Activated naive CD4-positive, alpha-beta T cell (primary cell): Measurements from ENCODE around the gene LAMTOR5.
A peak's percentile ranks its signal among the peaks of the same experiment; 100 is the strongest.
"Not testable (repeated sequence)": the region's sequence is repeated elsewhere in the genome, so short reads cannot be mapped to it uniquely, and the experiment has no call there.

Experiments
- DNase-seq, 4 experiments: peaks; one replicate each; lab custom pipeline; 2025; lab: John Stamatoyannopoulos, UW

LAMTOR5 gene

GRCh38 chr1:110426854-110427253 is 19.4 kb upstream of the LAMTOR5 start:
- DNase-seq, result no peak

- no peak for DNase-seq
Observed at GRCh38 chr1:110425612-110426152, 18.2 kb upstream of the LAMTOR5 start.

- DNase-seq, result no peak
Observed at GRCh38 chr1:110424699-110425611, 17.5 kb upstream of the LAMTOR5 start.

- DNase-seq, result no peak
Observed at GRCh38 chr1:110420874-110421793, 13.6 kb upstream of the LAMTOR5 start.

- no peak for DNase-seq
Observed at GRCh38 chr1:110420023-110420662, 12.6 kb upstream of the LAMTOR5 start.

- no peak for DNase-seq
Observed at GRCh38 chr1:110418729-110419128, 11.2 kb upstream of the LAMTOR5 start.

GRCh38 chr1:110413045-110413444 is 5.6 kb upstream of the LAMTOR5 start:
- not testable (repeated sequence) for DNase-seq

- DNase-seq, result peak in 3 of 4 experiments; percentile 18 to 49 (median 28)
Observed at GRCh38 chr1:110412576-110412975, 5.1 kb upstream of the LAMTOR5 start.

- DNase-seq, result no peak
Observed at GRCh38 chr1:110411173-110411735, 3.8 kb upstream of the LAMTOR5 start.

GRCh38 chr1:110409316-110409715 is 1.8 kb upstream of the LAMTOR5 start:
- no peak for DNase-seq

GRCh38 chr1:110408488-110408887 is 994 bp upstream of the LAMTOR5 start:
- no peak for DNase-seq

- not testable (repeated sequence) for DNase-seq
Observed at GRCh38 chr1:110406407-110406806, 1.1 kb downstream of the LAMTOR5 start.

GRCh38 chr1:110404401-110404800 is 3.1 kb downstream of the LAMTOR5 start:
- DNase-seq, result no peak

- no peak for DNase-seq
Observed at GRCh38 chr1:110403805-110404204, 3.7 kb downstream of the LAMTOR5 start.

GRCh38 chr1:110396259-110396958 is 11.1 kb downstream of the LAMTOR5 start:
- not testable (repeated sequence) for DNase-seq

GRCh38 chr1:110394493-110394820 is 13.0 kb downstream of the LAMTOR5 start:
- no peak for DNase-seq

- no peak for DNase-seq
Observed at GRCh38 chr1:110393691-110394492, 13.6 kb downstream of the LAMTOR5 start.

GRCh38 chr1:110393286-110393685 is 14.2 kb downstream of the LAMTOR5 start:
- no peak for DNase-seq

GRCh38 chr1:110390692-110391245 is 16.7 kb downstream of the LAMTOR5 start, which contains the start of gene SLC16A4:
Gene SLC16A4 (minus strand): TSS chr1:110391026. CDS start chr1:110389323, 1,703 bp downstream.
- no peak for DNase-seq

- no peak for DNase-seq
Observed at GRCh38 chr1:110390096-110390495, 17.4 kb downstream of the LAMTOR5 start.
